Measurements from ENCODE around the gene KYAT1. TPM values are rescaled to one million over a fixed set of nuclear protein-coding genes. Genes with fewer than 3 reads are reported as not detected.
A peak's percentile ranks its signal among the peaks of the same experiment; 100 is the strongest.

Gene KYAT1
- 1 to 10 TPM; 4.7 to 7.4 (median 5.8) TPM for total RNA-seq

DNA sequence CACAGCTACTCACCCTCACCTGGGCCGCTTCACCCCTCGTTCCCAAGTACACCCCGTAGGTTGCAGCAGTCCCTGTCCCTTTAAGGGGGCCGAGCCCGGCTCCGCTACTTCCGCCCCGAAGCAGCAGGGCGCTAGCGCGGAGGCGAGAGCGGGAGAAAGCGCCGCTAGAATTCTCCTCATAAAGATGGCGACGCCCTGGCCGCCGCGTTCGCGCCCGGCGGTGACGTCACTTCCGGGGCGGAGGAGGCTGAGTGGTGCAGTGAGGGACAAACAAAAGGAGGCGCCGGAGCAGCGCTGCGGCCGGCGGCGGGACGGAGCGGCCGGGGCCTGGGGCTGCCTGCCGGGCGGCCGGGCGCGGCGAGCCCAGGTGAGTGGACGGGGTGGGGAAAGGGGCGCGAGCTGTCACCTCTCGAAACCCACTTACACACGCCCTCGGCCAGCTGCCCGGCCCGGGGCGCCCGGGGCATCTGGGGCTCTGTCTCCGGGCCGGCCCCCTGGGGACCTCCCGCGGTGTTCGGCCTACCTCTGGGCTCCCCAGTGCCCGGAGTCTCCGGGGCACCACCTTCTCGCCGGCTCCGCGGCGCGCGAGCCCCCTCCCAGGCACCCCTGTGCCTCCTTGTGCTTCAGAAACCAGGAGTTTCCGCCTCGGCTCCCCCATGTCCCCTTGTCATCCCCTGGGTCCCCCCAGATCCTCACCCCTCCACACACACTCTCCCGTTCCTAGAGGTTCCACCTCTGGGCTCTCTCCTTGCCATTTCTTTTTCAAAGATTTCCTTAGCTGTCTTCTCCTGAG, at the start of gene KYAT1, which contains the start of gene LRRC8A:
KYAT1 (minus strand) TSS at position 67 of the 793 bp plus-strand sequence. CDS start 36,545 bp downstream, outside the sequence.
LRRC8A (plus strand) TSS at position 250 of the 793 bp plus-strand sequence. CDS start 25,032 bp downstream, outside the sequence.
- TF ChIP-seq POLR2A (IDR thresholded peaks at IDR 0.05) = peak; percentile 84 to 90
- TF ChIP-seq, protein P1, sequence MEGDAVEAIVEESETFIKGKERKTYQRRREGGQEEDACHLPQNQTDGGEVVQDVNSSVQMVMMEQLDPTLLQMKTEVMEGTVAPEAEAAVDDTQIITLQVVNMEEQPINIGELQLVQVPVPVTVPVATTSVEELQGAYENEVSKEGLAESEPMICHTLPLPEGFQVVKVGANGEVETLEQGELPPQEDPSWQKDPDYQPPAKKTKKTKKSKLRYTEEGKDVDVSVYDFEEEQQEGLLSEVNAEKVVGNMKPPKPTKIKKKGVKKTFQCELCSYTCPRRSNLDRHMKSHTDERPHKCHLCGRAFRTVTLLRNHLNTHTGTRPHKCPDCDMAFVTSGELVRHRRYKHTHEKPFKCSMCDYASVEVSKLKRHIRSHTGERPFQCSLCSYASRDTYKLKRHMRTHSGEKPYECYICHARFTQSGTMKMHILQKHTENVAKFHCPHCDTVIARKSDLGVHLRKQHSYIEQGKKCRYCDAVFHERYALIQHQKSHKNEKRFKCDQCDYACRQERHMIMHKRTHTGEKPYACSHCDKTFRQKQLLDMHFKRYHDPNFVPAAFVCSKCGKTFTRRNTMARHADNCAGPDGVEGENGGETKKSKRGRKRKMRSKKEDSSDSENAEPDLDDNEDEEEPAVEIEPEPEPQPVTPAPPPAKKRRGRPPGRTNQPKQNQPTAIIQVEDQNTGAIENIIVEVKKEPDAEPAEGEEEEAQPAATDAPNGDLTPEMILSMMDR (IDR thresholded peaks at IDR 0.05 in 4 of 5, conservative IDR thresholded peaks at IDR 0.05 in 1 of 5) = peak in 2 of 5 experiments; percentile 32 to 33
- H3K9me3 ChIP-seq = no peaks in the 10 kb centered on the region
- ATAC-seq (peak; percentile 92 to 93), DNase-seq (peak; percentile 93 to 96)
- in situ Hi-C loops (cut with MboI; ENCODE audit: low sequenced_read_pairs in 4 of 4) (no loop called here), intact Hi-C loops (cut with DNase I; ENCODE audit: low total_unique reads) (loop anchor here (1.0 to 5.0 kb wide), 4 partner anchors 20 to 95 kb away; partner anchors contain the start of genes DOLK, NUP188 and TBC1D13)
- H3K36me3 ChIP-seq = peaks cover 0 to 15% of the 10 kb centered on the region in 2 donors
- H3K27ac ChIP-seq = peak within 1 kb of the TSS; percentile 91 to 99 (median 96)
- peaks cover 32 to 52% of the 10 kb centered on the region in 2 donors for H3K4me1 ChIP-seq
- peak within 1 kb of the TSS; percentile 76 to 96 (median 90) for H3K4me3 ChIP-seq
- no peaks in the 10 kb centered on the region for H3K27me3 ChIP-seq

DNA sequence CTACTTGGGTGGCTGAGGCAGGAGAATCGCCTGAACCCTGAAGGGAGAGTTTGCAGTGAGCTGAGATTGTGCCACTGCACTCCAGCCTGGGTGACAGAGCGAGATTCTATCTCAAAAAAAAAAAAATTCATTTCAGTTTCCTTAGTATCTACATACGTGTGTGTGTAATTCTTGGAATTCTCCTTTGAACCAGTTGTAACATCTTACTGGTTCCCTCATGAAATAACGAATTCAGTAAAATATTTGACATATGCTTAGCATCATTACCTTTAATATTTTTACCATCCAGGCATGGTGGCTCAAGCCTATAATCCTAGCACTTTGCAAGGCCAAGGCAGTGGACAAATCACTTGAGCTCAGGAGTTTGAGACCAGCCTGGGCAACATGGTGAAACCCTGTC, 47.8 kb upstream of the KYAT1 start:
- in situ Hi-C loops (cut with MboI; ENCODE audit: low sequenced_read_pairs in 4 of 4) = loop anchor here (5.0 kb wide), 2 partner anchors 67 to 72 kb away; no protein-coding TSS in a partner anchor
- DNase-seq = no peak

DNA sequence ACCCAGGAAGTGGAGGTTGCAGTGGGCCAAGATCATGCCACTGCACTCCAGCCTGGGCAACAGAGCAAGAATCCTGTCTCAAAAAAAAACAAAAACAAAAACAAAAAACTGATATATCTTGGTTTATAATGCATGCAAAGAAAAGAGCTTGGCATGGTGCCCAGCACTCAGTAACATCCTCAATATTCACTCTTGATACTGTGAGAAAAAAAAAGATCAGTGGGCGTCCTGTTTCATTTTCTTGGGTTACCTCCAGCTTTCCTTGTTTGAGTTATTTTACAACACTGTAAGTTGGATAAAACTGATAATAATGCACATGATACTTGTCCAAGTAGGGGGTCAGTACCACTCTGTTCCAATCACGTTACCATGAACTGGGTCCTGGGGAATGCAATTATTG, 46.9 kb upstream of the KYAT1 start:
- TF ChIP-seq, protein P1 (IDR thresholded peaks at IDR 0.05 in 4 of 5, conservative IDR thresholded peaks at IDR 0.05 in 1 of 5) = no peak
- TF ChIP-seq POLR2A (IDR thresholded peaks at IDR 0.05) = no peak
- Histone ChIP-seq H3K4me3 (no peak overlapping the region), H3K27ac (no peak overlapping the region), H3K9me3 (no peaks in the 10 kb centered on the region), H3K27me3 (no peaks in the 10 kb centered on the region), H3K36me3 (no peaks in the 10 kb centered on the region), H3K4me1 (peaks cover 7% of the 10 kb centered on the region in 2 donors)
- intact Hi-C loops (cut with DNase I; ENCODE audit: low total_unique reads) = loop anchor here (1.0 kb wide), 2 partner anchors 65 to 76 kb away; no protein-coding TSS in a partner anchor
- ATAC-seq = no peak
- DNase-seq = no peak
- in situ Hi-C loops (cut with MboI; ENCODE audit: low sequenced_read_pairs in 4 of 4) = loop anchor here (5.0 kb wide), 2 partner anchors 66 to 71 kb away; no protein-coding TSS in a partner anchor

More for the DNA sequence above, 47.8 kb upstream of the KYAT1 start:
- Histone ChIP-seq H3K4me3 (no peak overlapping the region), H3K4me1 (peaks cover 7% of the 10 kb centered on the region in 2 donors), H3K9me3 (no peaks in the 10 kb centered on the region), H3K36me3 (no peaks in the 10 kb centered on the region), H3K27me3 (no peaks in the 10 kb centered on the region), H3K27ac (no peak overlapping the region)
- TF ChIP-seq POLR2A (IDR thresholded peaks at IDR 0.05) = no peak
- TF ChIP-seq, protein P1 (IDR thresholded peaks at IDR 0.05 in 4 of 5, conservative IDR thresholded peaks at IDR 0.05 in 1 of 5) = no peak
- intact Hi-C loops (cut with DNase I; ENCODE audit: low total_unique reads) = no loop called here
- ATAC-seq = no peak

DNA sequence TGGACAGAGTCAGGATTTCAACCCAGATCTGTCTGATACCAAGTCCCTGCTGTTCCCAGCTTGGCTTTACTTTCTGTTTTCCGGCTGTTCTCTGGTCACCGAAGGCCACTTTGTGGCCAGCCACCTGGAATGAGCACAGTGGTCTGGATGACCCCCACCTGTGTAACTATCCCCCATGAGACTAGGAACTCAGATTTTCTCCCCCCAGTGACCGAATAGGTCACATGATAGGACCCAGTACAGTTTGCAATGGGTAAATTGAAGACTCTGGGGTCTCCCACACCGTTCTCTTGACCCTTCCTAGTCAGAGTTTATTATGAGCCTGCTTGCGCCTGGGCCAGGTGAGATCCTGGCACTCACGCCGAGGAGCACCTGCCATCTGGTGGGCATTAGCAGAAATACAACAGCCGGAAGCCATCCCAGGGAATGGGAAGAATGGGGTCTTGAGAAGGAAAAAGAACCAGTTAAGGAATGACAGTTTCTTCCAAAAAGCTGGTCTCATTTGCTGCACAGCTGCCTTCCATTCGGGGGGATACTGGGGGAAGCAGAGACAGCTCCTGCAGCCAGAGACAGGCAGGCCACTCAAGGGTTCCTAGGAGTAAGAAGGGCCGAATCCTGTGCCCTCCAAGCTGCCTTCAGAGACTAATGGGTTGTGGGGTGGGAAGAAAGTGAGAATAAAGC, 46.1 kb upstream of the KYAT1 start:
- TF ChIP-seq, protein P1 (IDR thresholded peaks at IDR 0.05 in 4 of 5, conservative IDR thresholded peaks at IDR 0.05 in 1 of 5) = peak; percentile 75 to 93 (median 91)
- no peak for TF ChIP-seq POLR2A (IDR thresholded peaks at IDR 0.05)
- no peak overlapping the region for H3K4me3 ChIP-seq

More for the DNA sequence above, 46.1 kb upstream of the KYAT1 start:
- peaks cover 7 to 10% of the 10 kb centered on the region in 2 donors for H3K4me1 ChIP-seq
- in situ Hi-C loops (cut with MboI; ENCODE audit: low sequenced_read_pairs in 4 of 4) = loop anchor here (5.0 kb wide), 2 partner anchors 66 to 71 kb away; no protein-coding TSS in a partner anchor
- peak overlapping the region in 3 of 4 donors; percentile 32 to 44 (median 33) for H3K27ac ChIP-seq
- peak in 1 of 2 donors; percentile 50 for DNase-seq
- no peaks in the 10 kb centered on the region for H3K36me3 ChIP-seq
- no peaks in the 10 kb centered on the region for H3K9me3 ChIP-seq
- intact Hi-C loops (cut with DNase I; ENCODE audit: low total_unique reads) = loop anchor here (1.0 kb wide), 2 partner anchors 65 to 76 kb away; no protein-coding TSS in a partner anchor
- peak; percentile 68 to 81 for ATAC-seq
- no peaks in the 10 kb centered on the region for H3K27me3 ChIP-seq
